GM18502 (cell line): ENCODE measurements around the gene EFHB.
"Not testable (repeated sequence)": the region's sequence is repeated elsewhere in the genome, so short reads cannot be mapped to it uniquely, and the experiment has no call there.

Experiments used
- ATAC-seq: cut with Tn5 transposase; IDR thresholded peaks from one replicate; pipeline ENCODE4 v1.9.1; 2021; ENCODE audit warnings: mild to moderate bottlenecking; ENCODE audit not compliant: unreplicated experiment, poor library complexity

EFHB gene

GRCh38 chr3:19855318-19855717 lies 78.7 kb downstream of the EFHB start:
- ATAC-seq, result not testable (repeated sequence)

GRCh38 chr3:19846609-19847008 lies 87.4 kb downstream of the EFHB start:
- not testable (repeated sequence) for ATAC-seq
